Measurements from ENCODE around the gene RAMACL. TPM values are rescaled to one million over a fixed set of nuclear protein-coding genes. Genes with fewer than 3 reads are reported as not detected.

The RAMACL gene
- total and polyA plus RNA-seq, 2 donors (not counting 1 experiment from before 2014, with no cell fraction given), result 0.22 to 5.0 TPM

- peak; percentile 79 to 97 for DNase-seq (ENCODE audit: low read depth in 2 of 2)
- Histone ChIP-seq H3K9me3 (ENCODE audit: control insufficient read depth, insufficient read depth, low read depth, low read length) (no peaks in the 10 kb centered on the region), H3K79me2 (ENCODE audit: control insufficient read depth, insufficient read depth, low read length) (peaks cover 22% of the 10 kb centered on the region), H3K27me3 (ENCODE audit: control insufficient read depth, insufficient read depth, low read length) (no peaks in the 10 kb centered on the region), H3K27ac (ENCODE audit: insufficient read depth, low read length) (peak overlapping the region; percentile 89), H3K4me1 (ENCODE audit: control insufficient read depth, extremely low read depth, insufficient read depth, low read length) (peaks cover 19% of the 10 kb centered on the region), H3K4me3 (replicated peaks in 1 of 4; ENCODE audit: control extremely low read depth in 1 of 4, insufficient read depth in 1 of 4, low read depth in 3 of 4, low read length in 4 of 4) (peak overlapping the region in 1 of 4 experiments; percentile 8), H3K4me2 (ENCODE audit: extremely low read depth, insufficient read depth, low read length) (peak overlapping the region; percentile 53), H3K36me3 (ENCODE audit: control insufficient read depth, insufficient read depth, low read length) (no peaks in the 10 kb centered on the region), H2AFZ (ENCODE audit: low read length) (no peak overlapping the region), H3K9ac (ENCODE audit: insufficient read depth, low read length) (peak overlapping the region; percentile 65), H4K20me1 (ENCODE audit: control insufficient read depth, extremely low read depth, insufficient read depth, low read length) (no peaks in the 10 kb centered on the region)
- no peak for TF ChIP-seq EZH2 (IDR thresholded peaks at IDR 0.05; ENCODE audit: low read length, missing control alignments)
- TF ChIP-seq CTCF (conservative IDR thresholded peaks at IDR 0.05 in 1 of 2, IDR thresholded peaks at IDR 0.05 in 1 of 2; ENCODE audit: low read depth in 1 of 2, low read length in 2 of 2), result no peak
Measured at GRCh38 chr6:166572370-166573261, 13.9 kb downstream of the RAMACL start.

- peak overlapping the region; percentile 26 for H3K4me2 ChIP-seq (ENCODE audit: extremely low read depth, insufficient read depth, low read length)
Measured at GRCh38 chr6:166570929-166571713, 15.4 kb downstream of the RAMACL start.

More at GRCh38 chr6:166570929-166571713, 15.4 kb downstream of the RAMACL start:
- DNase-seq (ENCODE audit: low read depth in 2 of 2), result no peak
- no peak overlapping the region for H3K4me3 ChIP-seq (replicated peaks in 1 of 4; ENCODE audit: control extremely low read depth in 1 of 4, insufficient read depth in 1 of 4, low read depth in 3 of 4, low read length in 4 of 4)
- no peaks in the 10 kb centered on the region for H4K20me1 ChIP-seq (ENCODE audit: control insufficient read depth, extremely low read depth, insufficient read depth, low read length)
- H3K27ac ChIP-seq (ENCODE audit: insufficient read depth, low read length), result peak overlapping the region; percentile 89
- TF ChIP-seq EZH2 (IDR thresholded peaks at IDR 0.05; ENCODE audit: low read length, missing control alignments), result no peak
- no peak for TF ChIP-seq CTCF (conservative IDR thresholded peaks at IDR 0.05 in 1 of 2, IDR thresholded peaks at IDR 0.05 in 1 of 2; ENCODE audit: low read depth in 1 of 2, low read length in 2 of 2)
- no peak overlapping the region for H2AFZ ChIP-seq (ENCODE audit: low read length)
- peaks cover 30% of the 10 kb centered on the region for H3K4me1 ChIP-seq (ENCODE audit: control insufficient read depth, extremely low read depth, insufficient read depth, low read length)
- no peaks in the 10 kb centered on the region for H3K36me3 ChIP-seq (ENCODE audit: control insufficient read depth, insufficient read depth, low read length)
- H3K27me3 ChIP-seq (ENCODE audit: control insufficient read depth, insufficient read depth, low read length), result no peaks in the 10 kb centered on the region
- peak overlapping the region; percentile 9 for H3K9ac ChIP-seq (ENCODE audit: insufficient read depth, low read length)
- H3K9me3 ChIP-seq (ENCODE audit: control insufficient read depth, insufficient read depth, low read depth, low read length), result no peaks in the 10 kb centered on the region
- H3K79me2 ChIP-seq (ENCODE audit: control insufficient read depth, insufficient read depth, low read length), result peaks cover 22% of the 10 kb centered on the region

All from fibroblast of lung (primary cell).